NCI-H82 treated with DMSO at 0.1 percent for 48 hours (cell line): ENCODE data around the gene METRN.

Experiments
- DNase-seq: peaks from one replicate; lab custom pipeline; 2025; ENCODE audit not compliant: unreplicated experiment; lab: John Stamatoyannopoulos, UW

Gene METRN

GRCh38 chr16:677316-678190 is 37.4 kb upstream of the METRN start:
- DNase-seq, result no peak

GRCh38 chr16:678209-678857 is 36.6 kb upstream of the METRN start:
- no peak for DNase-seq

- DNase-seq, result peak; percentile 66
These were observed 35.8 kb upstream of the METRN start for GRCh38 chr16:678858-679813.

GRCh38 chr16:679814-680624 is 34.9 kb upstream of the METRN start, which contains the start of gene STUB1:
TSS of gene STUB1 (plus strand) at chr16:680410. CDS start at chr16:680526, 116 bp downstream.
- peak; percentile 78 for DNase-seq

- no peak for DNase-seq
These were observed 34.3 kb upstream of the METRN start for GRCh38 chr16:680625-680945.

GRCh38 chr16:680967-681745 is 33.8 kb upstream of the METRN start:
- DNase-seq, result no peak

GRCh38 chr16:681746-682427 is 33.0 kb upstream of the METRN start:
- DNase-seq, result no peak

- no peak for DNase-seq
These were observed 32.2 kb upstream of the METRN start for GRCh38 chr16:682493-683395.

GRCh38 chr16:683396-684070 is 31.4 kb upstream of the METRN start:
- DNase-seq, result no peak

GRCh38 chr16:684071-684794 is 30.7 kb upstream of the METRN start, which contains the start of gene JMJD8:
TSS of gene JMJD8 (minus strand) at chr16:684334. CDS start at chr16:684319, 15 bp downstream.
- DNase-seq, result peak; percentile 70

GRCh38 chr16:684961-685696 is 29.8 kb upstream of the METRN start:
- DNase-seq, result no peak

GRCh38 chr16:685967-686366 is 29.0 kb upstream of the METRN start:
- DNase-seq, result no peak

GRCh38 chr16:686459-687260 is 28.3 kb upstream of the METRN start:
- DNase-seq, result no peak

- no peak for DNase-seq
These were observed 27.4 kb upstream of the METRN start for GRCh38 chr16:687499-687898.

- DNase-seq, result no peak
These were observed 25.6 kb upstream of the METRN start for GRCh38 chr16:689175-689897.
